Activated CD8-positive, alpha-beta memory T cell treated with anti-CD3 and anti-CD28 coated beads for 48 hours (primary cell): ENCODE results near the gene ZEB2.

Experiments used
- DNase-seq, 3 experiments: peaks; one replicate each; pipeline ENCODE4 v3.0.0-alpha.2; 2020; ENCODE audit warnings: low read depth in 2 of 3, low spot score in 2 of 3

ZEB2 gene

GRCh38 chr2:144453486-144454158, 66.3 kb downstream of the ZEB2 start:
- DNase-seq = no peak

GRCh38 chr2:144452989-144453336, 67.0 kb downstream of the ZEB2 start:
- DNase-seq = no peak

GRCh38 chr2:144452169-144452988, 67.5 kb downstream of the ZEB2 start:
- DNase-seq = no peak

GRCh38 chr2:144451443-144451842, 68.5 kb downstream of the ZEB2 start:
- no peak for DNase-seq

- no peak for DNase-seq
These were observed 70.9 kb downstream of the ZEB2 start for GRCh38 chr2:144449028-144449406.

- DNase-seq = no peak
These were observed 71.4 kb downstream of the ZEB2 start for GRCh38 chr2:144448389-144449027.

GRCh38 chr2:144447535-144447934, 72.4 kb downstream of the ZEB2 start:
- no peak for DNase-seq

- no peak for DNase-seq
These were observed 73.8 kb downstream of the ZEB2 start for GRCh38 chr2:144446136-144446535.

GRCh38 chr2:144445196-144445595, 74.7 kb downstream of the ZEB2 start:
- no peak for DNase-seq

- DNase-seq = no peak
These were observed 75.8 kb downstream of the ZEB2 start for GRCh38 chr2:144443837-144444817.

- DNase-seq = no peak
These were observed 78.2 kb downstream of the ZEB2 start for GRCh38 chr2:144441711-144442141.

- DNase-seq = no peak
These were observed 79.9 kb downstream of the ZEB2 start for GRCh38 chr2:144439993-144440392.

- no peak for DNase-seq
These were observed 80.9 kb downstream of the ZEB2 start for GRCh38 chr2:144438801-144439631.

- DNase-seq = no peak
These were observed 82.3 kb downstream of the ZEB2 start for GRCh38 chr2:144437636-144438035.

GRCh38 chr2:144434425-144435222, 85.3 kb downstream of the ZEB2 start:
- DNase-seq = no peak

GRCh38 chr2:144432921-144433320, 87.0 kb downstream of the ZEB2 start:
- no peak for DNase-seq

- no peak for DNase-seq
These were observed 87.9 kb downstream of the ZEB2 start for GRCh38 chr2:144431998-144432397.

- DNase-seq = no peak
These were observed 88.5 kb downstream of the ZEB2 start for GRCh38 chr2:144431392-144431783.

GRCh38 chr2:144430722-144431391, 89.1 kb downstream of the ZEB2 start:
- DNase-seq = no peak
